CD14-positive monocyte (primary cell): ENCODE results near the gene POLH. TPM values are rescaled to one million over a fixed set of nuclear protein-coding genes. Genes with fewer than 3 reads are reported as not detected.

Experiments used
- DNase-seq, 3 donors: peaks; one replicate each; pipeline ENCODE4 v3.0.0-alpha.2; 2011 to 2022
- H2AFZ ChIP-seq: 2 replicates; pipeline ENCODE4 v1.6.0; 2012; ENCODE audit warnings: mild to moderate bottlenecking, low read depth, low read length, inconsistent platforms; ENCODE audit not compliant: insufficient read depth, poor library complexity, severe bottlenecking
- H3K27ac ChIP-seq, 2 donors: 1 replicate in 1 of 2; 2 replicates in 1 of 2; pipeline ENCODE4 v1.5.1; 2012 to 2013; ENCODE audit warnings: low read length in 2 of 2, control low read depth in 1 of 2, inconsistent platforms in 1 of 2, low read depth in 1 of 2, mild to moderate bottlenecking in 1 of 2
- H3K27me3 ChIP-seq, 2 donors: one replicate each; pipeline versions ENCODE4 v1.6.0 to v1.6.1; 2011 to 2013; ENCODE audit warnings: low read length in 2 of 2; ENCODE audit not compliant: control insufficient read depth in 2 of 2, insufficient read depth in 2 of 2
- H3K36me3 ChIP-seq, 2 donors: replicated peaks in 1 of 2; 1 replicate in 1 of 2; 2 replicates in 1 of 2; pipeline versions ENCODE4 v1.5.1 to v1.6.1; 2012 to 2013; ENCODE audit warnings: low read length in 2 of 2, control low read depth in 1 of 2, inconsistent platforms in 1 of 2, mild to moderate bottlenecking in 1 of 2; ENCODE audit not compliant: insufficient read depth in 2 of 2, control insufficient read depth in 1 of 2
- H3K4me1 ChIP-seq, 2 donors: 1 replicate in 1 of 2; 2 replicates in 1 of 2; pipeline versions ENCODE4 v1.5.1 to v1.6.1; 2012 to 2013; ENCODE audit warnings: low read length in 2 of 2, control low read depth in 1 of 2, inconsistent platforms in 1 of 2, mild to moderate bottlenecking in 1 of 2, moderate library complexity in 1 of 2; ENCODE audit not compliant: insufficient read depth in 2 of 2, control insufficient read depth in 1 of 2
- H3K4me2 ChIP-seq: replicated peaks from 2 replicates; pipeline ENCODE3; 2012; ENCODE audit warnings: low read length, moderate library complexity, mild to moderate bottlenecking; ENCODE audit not compliant: poor library complexity, severe bottlenecking; ENCODE audit errors: extremely low read depth
- H3K4me3 ChIP-seq, 3 experiments: fragments of 200-600 bp in 1 of 3; sonication (generic) in 1 of 3; replicated peaks in 1 of 3; 1 replicate in 2 of 3; 2 replicates in 1 of 3; pipeline ENCODE4 v1.5.1; 2011 to 2013; ENCODE audit warnings: low read length in 3 of 3, mild to moderate bottlenecking in 3 of 3, control low read depth in 2 of 3, low read depth in 2 of 3, inconsistent platforms in 1 of 3, moderate library complexity in 1 of 3
- H3K79me2 ChIP-seq: 2 replicates; pipeline ENCODE4 v1.6.0; 2012; ENCODE audit warnings: mild to moderate bottlenecking, control low read depth, inconsistent platforms, low read length, moderate library complexity; ENCODE audit not compliant: insufficient read depth
- H3K9ac ChIP-seq: 2 replicates; pipeline ENCODE4 v1.6.0; 2017; ENCODE audit warnings: low read length, mild to moderate bottlenecking; ENCODE audit not compliant: insufficient read depth, poor library complexity, severe bottlenecking
- H3K9me3 ChIP-seq, 2 donors: replicated peaks in 1 of 2; 1 replicate in 1 of 2; 2 replicates in 1 of 2; pipeline versions ENCODE4 v1.5.1 to v1.6.1; 2012 to 2013; ENCODE audit warnings: low read length in 2 of 2, control low read depth in 1 of 2; ENCODE audit not compliant: control insufficient read depth in 1 of 2, insufficient read depth in 1 of 2
- H4K20me1 ChIP-seq: 2 replicates; pipeline ENCODE4 v1.6.0; 2012; ENCODE audit warnings: mild to moderate bottlenecking, low read length, control low read depth, moderate library complexity; ENCODE audit not compliant: insufficient read depth
- H3K27ac Mint-ChIP-seq, 7 donors: one replicate each; pipeline ENCODE4 v1.8.0; 2020; ENCODE audit warnings: mild to moderate bottlenecking in 7 of 7, mixed read lengths in 7 of 7, moderate library complexity in 6 of 7, inconsistent platforms in 2 of 7
- H3K27me3 Mint-ChIP-seq, 3 donors: one replicate each; pipeline ENCODE4 v1.8.0; 2021 to 2022; ENCODE audit warnings: low read depth in 3 of 3, mild to moderate bottlenecking in 3 of 3, mixed read lengths in 3 of 3, moderate library complexity in 3 of 3, inconsistent platforms in 1 of 3
- H3K36me3 Mint-ChIP-seq, 2 donors: one replicate each; pipeline ENCODE4 v1.8.0; 2020; ENCODE audit warnings: mixed read lengths in 2 of 2, inconsistent platforms in 1 of 2, mild to moderate bottlenecking in 1 of 2
- H3K4me1 Mint-ChIP-seq: one replicate; pipeline ENCODE4 v1.8.0; 2020; ENCODE audit warnings: mild to moderate bottlenecking, mixed read lengths
- H3K4me3 Mint-ChIP-seq, 2 donors: one replicate each; pipeline ENCODE4 v1.8.0; 2020; ENCODE audit warnings: mild to moderate bottlenecking in 2 of 2, mixed read lengths in 2 of 2, moderate library complexity in 1 of 2
- H3K9me3 Mint-ChIP-seq, 7 donors: one replicate each; pipeline ENCODE4 v1.8.0; 2020 to 2022; ENCODE audit warnings: mixed read lengths in 7 of 7, mild to moderate bottlenecking in 6 of 7, moderate library complexity in 6 of 7, inconsistent platforms in 2 of 7
- CTCF ChIP-seq: fragments of 200-600 bp; IDR thresholded peaks from one replicate; pipeline ENCODE4 v1.8.0; 2022; ENCODE audit warnings: antibody characterized with exemption, mild to moderate bottlenecking
- WGBS: methylation state at CpG from one replicate; pipeline ENCODE4 v1.1.5; 2013; ENCODE audit warnings: missing lambda C conversion rate; ENCODE audit not compliant: insufficient coverage; 5-methylcytosine and 5-hydroxymethylcytosine counted together
- intact Hi-C, 2 donors: fragments of 100-400 bp; cut with micrococcal nuclease; formaldehyde crosslinking; loops; one replicate each; pipeline versions ENCODE4 v1.15.0 to v1.15.1; 2023
- polyA plus RNA-seq, 3 donors: library from polyadenylated mRNA; depleted of rRNA in 1 of 3; unstranded in 2 of 3; stranded (reverse) in 1 of 3; fragments of 300-500 nt in 2 of 3; fragments of >200 nt in 1 of 3; fragmentation: Illumina TruSeq in 2 of 3; gene quantifications; 1 replicate in 2 of 3; 2 replicates in 1 of 3; pipeline ENCODE4 v1.2.3, GENCODE V29; 2012 to 2021

The POLH gene
- polyA plus RNA-seq, 3 donors, result 2.0 to 2.6 (median 2.1) TPM

- no peak overlapping the region for H3K9ac ChIP-seq
- Mint-ChIP-seq H3K36me3 (peaks cover 54 to 64% of the 10 kb centered on the region in 2 donors), H3K4me3 (no peak overlapping the region), H3K27me3 (peaks cover 0 to 1% (median 0%) of the 10 kb centered on the region in 3 donors), H3K27ac (peak overlapping the region in 6 of 7 donors; percentile 46 to 98 (median 78)), H3K4me1 (peaks cover 33% of the 10 kb centered on the region), H3K9me3 (no peaks in the 10 kb centered on the region)
- peaks cover 32 to 41% of the 10 kb centered on the region in 2 donors for H3K4me1 ChIP-seq
- no peak overlapping the region for H3K4me3 ChIP-seq
- TF ChIP-seq CTCF, result no peak
- H3K27me3 ChIP-seq, result no peaks in the 10 kb centered on the region
- peaks cover 46% of the 10 kb centered on the region for H4K20me1 ChIP-seq
- WGBS, result 98% methylated on average over 14 of the region's 16 CpGs
- no peak for DNase-seq
- H3K4me2 ChIP-seq, result no peak overlapping the region
- H3K27ac ChIP-seq, result peak overlapping the region in 1 of 2 donors; percentile 85
- H3K79me2 ChIP-seq, result peaks cover 39% of the 10 kb centered on the region
- no peak overlapping the region for H2AFZ ChIP-seq
- H3K36me3 ChIP-seq, result peaks cover 56 to 58% of the 10 kb centered on the region in 2 donors
- no peaks in the 10 kb centered on the region for H3K9me3 ChIP-seq
- intact Hi-C loops, result loop anchor here (5.0 kb wide), 2 partner anchors 48 to 622 kb away; partner anchors contain the start of genes HSP90AB1 (in 1 of the 2), POLH (in 1 of the 2) and XPO5 (in 1 of the 2)
Observed at GRCh38 chr6:43625393-43625992, 49.5 kb downstream of the POLH start.

DNA sequence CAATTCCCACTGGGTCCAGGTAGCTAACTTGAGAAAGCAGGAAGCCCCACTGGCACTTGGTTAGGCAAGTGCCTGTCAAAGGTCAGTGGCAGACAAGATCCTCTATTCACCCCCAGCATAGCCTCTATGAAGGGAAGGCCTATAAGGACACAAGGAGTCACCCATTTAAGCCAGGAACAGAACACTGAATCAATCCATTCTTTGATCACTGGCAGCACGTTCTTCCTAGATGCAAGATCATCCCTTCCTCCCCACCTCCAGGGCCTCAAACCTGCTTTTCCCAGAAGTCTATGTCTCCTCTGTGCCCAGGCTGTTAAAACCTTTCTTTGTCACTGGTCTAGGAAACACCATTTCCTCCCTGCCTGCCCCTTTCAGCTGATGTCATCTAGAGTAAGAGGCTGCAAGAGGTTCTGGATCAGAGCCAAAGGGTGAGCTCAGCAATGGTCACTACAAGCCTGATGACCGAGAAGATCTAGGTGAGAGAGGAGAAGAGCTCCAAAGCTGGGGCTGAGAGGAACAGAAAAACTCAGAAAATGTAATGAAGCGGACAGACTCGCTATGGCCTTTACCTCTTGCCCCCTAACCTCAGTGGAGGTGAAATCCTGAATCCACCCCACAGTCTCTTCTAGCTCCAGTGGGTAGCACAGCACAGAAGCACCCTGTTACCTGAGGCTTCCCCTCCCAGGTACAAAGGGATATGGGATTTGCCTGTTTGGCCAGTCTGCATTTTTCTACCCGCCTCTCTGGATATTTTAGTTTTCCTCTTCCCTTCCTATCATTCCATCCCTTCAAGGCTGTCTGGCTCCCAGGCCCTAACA lies 51.2 kb downstream of the POLH start:
- Histone ChIP-seq H3K27me3 (no peaks in the 10 kb centered on the region), H3K4me1 (peaks cover 44 to 52% of the 10 kb centered on the region in 2 donors), H3K9me3 (no peaks in the 10 kb centered on the region), H4K20me1 (peaks cover 38% of the 10 kb centered on the region), H2AFZ (no peak overlapping the region), H3K79me2 (peaks cover 39% of the 10 kb centered on the region), H3K9ac (peak overlapping the region; percentile 85), H3K4me2 (peak overlapping the region; percentile 86), H3K4me3 (peak overlapping the region in 1 of 3 experiments; percentile 95), H3K27ac (peak overlapping the region; percentile 69 to 85), H3K36me3 (peaks cover 38 to 41% of the 10 kb centered on the region in 2 donors)
- 10% methylated on average over 2 of the region's 5 CpGs for WGBS
- TF ChIP-seq CTCF, result no peak
- Mint-ChIP-seq H3K4me1 (peaks cover 42% of the 10 kb centered on the region), H3K36me3 (peaks cover 41 to 47% of the 10 kb centered on the region in 2 donors), H3K27ac (peak overlapping the region; percentile 94 to 99 (median 98)), H3K27me3 (peaks cover 0 to 1% (median 0%) of the 10 kb centered on the region in 3 donors), H3K9me3 (no peaks in the 10 kb centered on the region), H3K4me3 (peak overlapping the region; percentile 43 to 85)
- intact Hi-C loops, result loop anchor here (5.0 kb wide), 2 partner anchors 50 to 620 kb away; partner anchors contain the start of genes HSP90AB1 (in 1 of the 2), POLH (in 1 of the 2) and XPO5 (in 1 of the 2)
- peak; percentile 88 to 94 (median 92) for DNase-seq
